NCI-H146 treated with DMSO at 0.1 percent for 48 hours (cell line): Measurements from ENCODE around the gene LSR.
A peak's percentile ranks its signal among the peaks of the same experiment; 100 is the strongest.

ENCODE experiments used
- DNase-seq: peaks from one replicate; lab custom pipeline; 2025; ENCODE audit not compliant: unreplicated experiment; lab: John Stamatoyannopoulos, UW

Gene LSR

GRCh38 chr19:35248310-35249145 lies at the start of gene LSR:
Gene LSR, plus strand, starts transcription at chr19:35249002. Its CDS starts 21 bp downstream, at chr19:35249023.
- peak; percentile 94 for DNase-seq

- DNase-seq = no peak
These were observed 49.3 kb upstream of the LSR start for GRCh38 chr19:35199481-35199880.

GRCh38 chr19:35202722-35203688 lies 45.8 kb upstream of the LSR start:
- no peak for DNase-seq

- DNase-seq = no peak
These were observed 43.7 kb upstream of the LSR start for GRCh38 chr19:35204799-35205732.

GRCh38 chr19:35205733-35206323 lies 43.0 kb upstream of the LSR start:
- DNase-seq = no peak

- DNase-seq = no peak
These were observed 42.4 kb upstream of the LSR start for GRCh38 chr19:35206379-35206778.

- DNase-seq = no peak
These were observed 41.9 kb upstream of the LSR start for GRCh38 chr19:35206855-35207254.

GRCh38 chr19:35207391-35207871 lies 41.4 kb upstream of the LSR start:
- no peak for DNase-seq

GRCh38 chr19:35208121-35208520 lies 40.7 kb upstream of the LSR start:
- no peak for DNase-seq

- no peak for DNase-seq
These were observed 39.2 kb upstream of the LSR start for GRCh38 chr19:35209646-35210045.

GRCh38 chr19:35211545-35212230 lies 37.1 kb upstream of the LSR start:
- DNase-seq = no peak

- DNase-seq = no peak
These were observed 36.6 kb upstream of the LSR start for GRCh38 chr19:35212241-35212640.

GRCh38 chr19:35213663-35214632 lies 34.9 kb upstream of the LSR start:
- DNase-seq = peak; percentile 49

- DNase-seq = no peak
These were observed 33.9 kb upstream of the LSR start for GRCh38 chr19:35214766-35215422.

GRCh38 chr19:35216016-35216832 lies 32.6 kb upstream of the LSR start:
- no peak for DNase-seq

GRCh38 chr19:35216833-35217648 lies 31.8 kb upstream of the LSR start:
- DNase-seq = no peak
